ENCODE measurements around the gene RGS19. TPM values are rescaled to one million over a fixed set of nuclear protein-coding genes. Genes with fewer than 3 reads are reported as not detected.

Gene RGS19
- total RNA-seq, 1 donor from 2014 or later, result 26.2 TPM

DNA sequence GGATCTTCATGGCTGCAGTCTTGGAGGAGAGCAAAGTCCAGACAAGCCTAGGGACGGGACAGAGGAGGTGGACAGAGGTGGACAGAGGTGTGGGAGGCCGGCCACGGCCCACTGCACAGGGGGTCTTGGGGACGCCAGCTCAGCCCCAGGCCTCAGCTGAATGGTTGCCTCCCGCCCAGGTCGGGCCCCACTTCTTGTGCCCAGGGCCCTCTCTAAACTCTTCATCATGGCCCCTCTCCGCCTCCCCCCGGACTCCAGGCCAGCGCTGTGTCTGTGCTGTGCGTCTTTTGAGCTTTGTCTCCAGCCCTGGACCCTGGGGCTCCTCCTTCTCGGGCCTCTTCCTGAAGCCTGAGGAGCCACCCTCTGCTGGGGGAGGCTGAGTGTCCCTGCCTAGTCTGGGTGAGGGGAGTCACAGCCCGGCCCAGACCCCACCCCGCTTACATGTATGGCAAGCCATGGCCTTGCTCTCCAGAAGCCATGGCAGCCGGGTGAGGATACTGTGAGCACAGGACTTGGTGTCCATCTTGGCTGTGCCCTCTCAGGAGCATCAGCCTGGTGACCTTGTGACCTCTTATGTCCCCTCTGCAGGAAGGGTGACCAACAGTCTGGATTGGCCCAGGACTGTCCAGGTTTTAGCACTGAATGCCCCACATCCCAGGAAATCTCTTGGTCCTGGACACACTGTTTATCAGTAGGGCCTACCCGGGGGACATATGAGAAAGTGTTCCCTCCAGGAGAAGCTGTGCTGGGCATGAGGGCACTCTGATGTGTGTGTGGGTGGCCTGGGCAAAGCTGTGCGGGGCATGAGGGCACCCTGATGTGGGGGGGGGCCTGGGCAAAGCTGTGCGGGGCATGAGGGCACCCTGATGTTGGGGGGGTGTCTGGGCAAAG is 37.5 kb upstream of the RGS19 start:
- no peaks in the 10 kb centered on the region for H3K36me3 Mint-ChIP-seq (ENCODE audit: low read depth, unreplicated experiment)
- peaks cover 2% of the 10 kb centered on the region for H3K4me1 Mint-ChIP-seq (ENCODE audit: unreplicated experiment)
- no peak for DNase-seq (ENCODE audit: low spot score)
- H3K27me3 Mint-ChIP-seq (ENCODE audit: unreplicated experiment), result peaks cover 6% of the 10 kb centered on the region
- TF ChIP-seq, protein P1, sequence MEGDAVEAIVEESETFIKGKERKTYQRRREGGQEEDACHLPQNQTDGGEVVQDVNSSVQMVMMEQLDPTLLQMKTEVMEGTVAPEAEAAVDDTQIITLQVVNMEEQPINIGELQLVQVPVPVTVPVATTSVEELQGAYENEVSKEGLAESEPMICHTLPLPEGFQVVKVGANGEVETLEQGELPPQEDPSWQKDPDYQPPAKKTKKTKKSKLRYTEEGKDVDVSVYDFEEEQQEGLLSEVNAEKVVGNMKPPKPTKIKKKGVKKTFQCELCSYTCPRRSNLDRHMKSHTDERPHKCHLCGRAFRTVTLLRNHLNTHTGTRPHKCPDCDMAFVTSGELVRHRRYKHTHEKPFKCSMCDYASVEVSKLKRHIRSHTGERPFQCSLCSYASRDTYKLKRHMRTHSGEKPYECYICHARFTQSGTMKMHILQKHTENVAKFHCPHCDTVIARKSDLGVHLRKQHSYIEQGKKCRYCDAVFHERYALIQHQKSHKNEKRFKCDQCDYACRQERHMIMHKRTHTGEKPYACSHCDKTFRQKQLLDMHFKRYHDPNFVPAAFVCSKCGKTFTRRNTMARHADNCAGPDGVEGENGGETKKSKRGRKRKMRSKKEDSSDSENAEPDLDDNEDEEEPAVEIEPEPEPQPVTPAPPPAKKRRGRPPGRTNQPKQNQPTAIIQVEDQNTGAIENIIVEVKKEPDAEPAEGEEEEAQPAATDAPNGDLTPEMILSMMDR (IDR thresholded peaks at IDR 0.05; ENCODE audit: unreplicated experiment), result no peak
- H3K9me3 Mint-ChIP-seq (ENCODE audit: unreplicated experiment), result no peaks in the 10 kb centered on the region
- H3K4me3 Mint-ChIP-seq (ENCODE audit: unreplicated experiment), result no peak overlapping the region
- no peak overlapping the region for H3K27ac Mint-ChIP-seq (ENCODE audit: unreplicated experiment)

DNA sequence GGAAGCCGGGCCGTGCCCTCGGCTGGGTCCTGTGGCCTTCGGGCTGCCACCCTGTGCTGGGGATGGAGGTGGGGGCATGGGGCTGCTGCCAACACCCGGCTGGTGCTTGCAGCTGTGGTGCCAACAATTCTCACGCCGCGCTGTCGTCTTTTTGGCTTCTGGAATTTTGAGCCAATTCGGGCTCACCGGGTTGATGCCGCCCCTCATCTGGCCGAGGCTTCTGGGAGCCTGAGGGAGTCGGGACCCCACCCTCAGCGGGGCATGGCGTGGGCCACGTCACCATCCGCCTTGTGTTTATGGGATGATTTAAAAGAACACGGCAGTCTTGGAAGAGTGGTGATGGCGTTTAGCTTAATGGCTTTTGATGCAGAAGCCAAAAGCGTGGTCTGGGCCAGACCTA is 36.7 kb upstream of the RGS19 start:
- Mint-ChIP-seq H3K4me1 (ENCODE audit: unreplicated experiment) (peaks cover 2% of the 10 kb centered on the region), H3K4me3 (ENCODE audit: unreplicated experiment) (no peak overlapping the region), H3K27ac (ENCODE audit: unreplicated experiment) (no peak overlapping the region), H3K36me3 (ENCODE audit: low read depth, unreplicated experiment) (no peaks in the 10 kb centered on the region), H3K9me3 (ENCODE audit: unreplicated experiment) (no peaks in the 10 kb centered on the region), H3K27me3 (ENCODE audit: unreplicated experiment) (peaks cover 10% of the 10 kb centered on the region)
- TF ChIP-seq, protein P1 (IDR thresholded peaks at IDR 0.05; ENCODE audit: unreplicated experiment), result no peak
- no peak for DNase-seq (ENCODE audit: low spot score)

DNA sequence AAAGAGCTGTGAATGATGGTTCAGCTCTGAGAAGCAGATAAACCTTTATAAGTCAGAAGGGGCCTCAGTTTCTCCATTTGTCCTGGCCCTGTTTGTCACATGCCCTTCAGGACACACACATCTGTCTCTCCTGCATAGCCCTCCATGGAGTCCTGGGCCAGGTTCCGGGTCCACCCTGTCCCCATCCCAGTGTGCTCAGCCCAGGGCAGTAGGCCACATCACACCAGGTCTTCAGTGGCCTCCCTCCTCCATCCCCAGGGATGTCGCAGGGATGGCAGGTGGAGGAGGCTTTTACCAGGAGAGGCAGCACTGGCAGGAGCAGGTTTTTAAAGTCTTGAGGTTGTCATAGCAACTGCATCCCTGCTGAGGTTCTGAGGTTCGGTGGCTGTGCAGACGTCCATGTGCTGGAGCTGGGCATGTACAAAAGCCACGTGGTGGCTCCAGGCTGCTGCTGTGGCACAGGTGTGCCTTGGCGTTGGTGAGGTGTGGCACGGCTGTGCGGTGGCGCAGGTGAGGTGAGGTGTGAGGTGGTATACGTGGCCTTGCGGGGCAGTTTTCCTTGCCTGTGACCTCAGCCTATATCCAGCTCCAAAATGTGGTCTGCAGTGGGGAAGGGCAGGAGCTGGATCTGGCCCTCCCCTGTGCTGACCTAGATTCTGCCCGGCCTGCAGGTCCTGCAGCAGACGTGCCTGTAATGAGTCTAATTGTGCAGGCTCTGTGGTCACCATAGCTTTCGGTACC is 36.0 kb upstream of the RGS19 start:
- Mint-ChIP-seq H3K27ac (ENCODE audit: unreplicated experiment) (no peak overlapping the region), H3K4me1 (ENCODE audit: unreplicated experiment) (peaks cover 2% of the 10 kb centered on the region), H3K4me3 (ENCODE audit: unreplicated experiment) (no peak overlapping the region), H3K36me3 (ENCODE audit: low read depth, unreplicated experiment) (no peaks in the 10 kb centered on the region), H3K27me3 (ENCODE audit: unreplicated experiment) (peaks cover 9% of the 10 kb centered on the region), H3K9me3 (ENCODE audit: unreplicated experiment) (no peaks in the 10 kb centered on the region)
- no peak for DNase-seq (ENCODE audit: low spot score)
- TF ChIP-seq, protein P1 (IDR thresholded peaks at IDR 0.05; ENCODE audit: unreplicated experiment), result no peak

DNA sequence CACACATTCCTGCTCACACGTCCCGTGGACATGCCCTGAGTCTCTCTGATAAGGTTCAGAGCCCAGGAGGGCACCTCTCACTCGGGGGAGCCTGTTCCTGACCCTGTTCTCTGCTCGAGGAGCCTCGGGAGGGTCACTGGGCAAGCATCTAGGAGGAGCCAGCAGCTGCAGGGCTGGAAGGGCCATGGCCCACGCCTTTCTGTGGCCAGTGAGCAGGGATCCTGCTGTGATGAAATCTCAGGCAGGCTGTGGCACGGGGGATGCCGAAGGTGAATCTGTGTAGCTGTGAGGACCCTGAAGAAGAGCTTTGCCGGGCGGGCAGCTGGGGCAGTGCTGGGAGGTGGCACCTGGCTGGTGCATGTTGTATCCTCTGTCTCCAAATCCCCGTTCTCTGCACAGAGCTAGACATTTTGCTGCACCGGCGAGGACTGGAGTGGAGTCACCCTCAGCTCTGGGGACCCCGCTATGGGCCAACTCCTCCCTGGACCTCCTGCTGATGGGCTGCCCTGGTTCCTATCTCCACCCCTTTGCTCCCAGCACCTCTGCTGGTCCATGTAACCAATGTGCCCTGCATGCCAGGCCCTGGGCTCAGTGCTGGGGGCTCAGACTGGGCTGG is 35.1 kb upstream of the RGS19 start:
- no peak overlapping the region for H3K27ac Mint-ChIP-seq (ENCODE audit: unreplicated experiment)
- no peak for DNase-seq (ENCODE audit: low spot score)
- H3K4me1 Mint-ChIP-seq (ENCODE audit: unreplicated experiment), result no peaks in the 10 kb centered on the region
- no peak overlapping the region for H3K4me3 Mint-ChIP-seq (ENCODE audit: unreplicated experiment)
- peaks cover 6% of the 10 kb centered on the region for H3K27me3 Mint-ChIP-seq (ENCODE audit: unreplicated experiment)
- H3K36me3 Mint-ChIP-seq (ENCODE audit: low read depth, unreplicated experiment), result no peaks in the 10 kb centered on the region
- TF ChIP-seq, protein P1 (IDR thresholded peaks at IDR 0.05; ENCODE audit: unreplicated experiment), result no peak
- no peaks in the 10 kb centered on the region for H3K9me3 Mint-ChIP-seq (ENCODE audit: unreplicated experiment)

Data from endothelial cell (in vitro differentiated cells).